IPS-18a (cell line): ENCODE data around the gene VANGL1.
A peak's percentile ranks its signal among the peaks of the same experiment; 100 is the strongest.

Experiments
- H3K27ac ChIP-seq: one replicate; pipeline ENCODE4 v1.5.1; 2013; ENCODE audit warnings: low read length
- H3K27me3 ChIP-seq: one replicate; pipeline ENCODE4 v1.6.1; 2013; ENCODE audit warnings: mild to moderate bottlenecking, low read length; ENCODE audit not compliant: control insufficient read depth, insufficient read depth
- H3K36me3 ChIP-seq: one replicate; pipeline ENCODE4 v1.6.1; 2013; ENCODE audit warnings: low read depth, low read length; ENCODE audit not compliant: control insufficient read depth
- H3K4me1 ChIP-seq: one replicate; pipeline ENCODE4 v1.6.1; 2013; ENCODE audit warnings: low read depth, low read length; ENCODE audit not compliant: control insufficient read depth
- H3K4me3 ChIP-seq: one replicate; pipeline ENCODE4 v1.5.1; 2013; ENCODE audit warnings: low read length
- H3K9ac ChIP-seq: one replicate; pipeline ENCODE4 v1.6.1; 2013; ENCODE audit warnings: mild to moderate bottlenecking, low read length, moderate library complexity
- H3K9me3 ChIP-seq: one replicate; pipeline ENCODE4 v1.6.1; 2013; ENCODE audit warnings: low read depth, low read length; ENCODE audit not compliant: control insufficient read depth

Gene VANGL1

GRCh38 chr1:115647047-115647446 is 5.3 kb downstream of the VANGL1 start:
- peaks cover 7% of the 10 kb centered on the region for H3K27me3 ChIP-seq
- H3K36me3 ChIP-seq = no peaks in the 10 kb centered on the region
- no peak overlapping the region for H3K9ac ChIP-seq
- H3K9me3 ChIP-seq = no peaks in the 10 kb centered on the region
- no peak overlapping the region for H3K4me3 ChIP-seq
- no peak overlapping the region for H3K27ac ChIP-seq
- peaks cover 59% of the 10 kb centered on the region for H3K4me1 ChIP-seq

- Histone ChIP-seq H3K4me1 (peaks cover 59% of the 10 kb centered on the region), H3K36me3 (no peaks in the 10 kb centered on the region), H3K27ac (no peak overlapping the region), H3K9ac (no peak overlapping the region), H3K27me3 (peaks cover 7% of the 10 kb centered on the region), H3K4me3 (no peak overlapping the region), H3K9me3 (no peaks in the 10 kb centered on the region)
These were observed 5.7 kb downstream of the VANGL1 start for GRCh38 chr1:115647507-115647906.

GRCh38 chr1:115647919-115648650 is 6.3 kb downstream of the VANGL1 start:
- H3K27ac ChIP-seq = no peak overlapping the region
- no peaks in the 10 kb centered on the region for H3K9me3 ChIP-seq
- peaks cover 57% of the 10 kb centered on the region for H3K4me1 ChIP-seq
- peak overlapping the region; percentile 33 for H3K4me3 ChIP-seq
- H3K9ac ChIP-seq = no peak overlapping the region
- H3K36me3 ChIP-seq = no peaks in the 10 kb centered on the region
- peaks cover 5% of the 10 kb centered on the region for H3K27me3 ChIP-seq

GRCh38 chr1:115648717-115649691 is 7.2 kb downstream of the VANGL1 start:
- Histone ChIP-seq H3K27ac (peak overlapping the region; percentile 2), H3K9me3 (no peaks in the 10 kb centered on the region), H3K27me3 (no peaks in the 10 kb centered on the region), H3K4me1 (peaks cover 53% of the 10 kb centered on the region), H3K4me3 (peak overlapping the region; percentile 33), H3K9ac (no peak overlapping the region), H3K36me3 (peaks cover 4% of the 10 kb centered on the region)

- H3K9ac ChIP-seq = no peak overlapping the region
- no peaks in the 10 kb centered on the region for H3K27me3 ChIP-seq
- H3K4me1 ChIP-seq = peaks cover 60% of the 10 kb centered on the region
- H3K9me3 ChIP-seq = no peaks in the 10 kb centered on the region
- H3K27ac ChIP-seq = peak overlapping the region; percentile 2
- peak overlapping the region; percentile 33 for H3K4me3 ChIP-seq
- H3K36me3 ChIP-seq = peaks cover 4% of the 10 kb centered on the region
These were observed 8.2 kb downstream of the VANGL1 start for GRCh38 chr1:115649964-115650363.

GRCh38 chr1:115650961-115651360 is 9.2 kb downstream of the VANGL1 start:
- H3K4me1 ChIP-seq = peaks cover 60% of the 10 kb centered on the region
- H3K9me3 ChIP-seq = no peaks in the 10 kb centered on the region
- H3K4me3 ChIP-seq = no peak overlapping the region
- peaks cover 4% of the 10 kb centered on the region for H3K36me3 ChIP-seq
- H3K9ac ChIP-seq = no peak overlapping the region
- H3K27me3 ChIP-seq = no peaks in the 10 kb centered on the region
- H3K27ac ChIP-seq = no peak overlapping the region

- Histone ChIP-seq H3K4me1 (peaks cover 59% of the 10 kb centered on the region), H3K36me3 (peaks cover 4% of the 10 kb centered on the region)
These were observed 9.6 kb downstream of the VANGL1 start for GRCh38 chr1:115651391-115651790.

GRCh38 chr1:115652236-115652788 is 10.5 kb downstream of the VANGL1 start:
- Histone ChIP-seq H3K4me1 (peaks cover 55% of the 10 kb centered on the region), H3K4me3 (no peak overlapping the region), H3K9me3 (no peaks in the 10 kb centered on the region), H3K27ac (no peak overlapping the region), H3K36me3 (peaks cover 4% of the 10 kb centered on the region), H3K9ac (no peak overlapping the region), H3K27me3 (no peaks in the 10 kb centered on the region)

More at GRCh38 chr1:115651391-115651790, 9.6 kb downstream of the VANGL1 start:
- Histone ChIP-seq H3K27ac (no peak overlapping the region), H3K9me3 (no peaks in the 10 kb centered on the region), H3K27me3 (no peaks in the 10 kb centered on the region), H3K4me3 (no peak overlapping the region), H3K9ac (no peak overlapping the region)

GRCh38 chr1:115654125-115654524 is 12.4 kb downstream of the VANGL1 start:
- H3K4me1 ChIP-seq = peaks cover 39% of the 10 kb centered on the region
- peaks cover 13% of the 10 kb centered on the region for H3K36me3 ChIP-seq
- no peaks in the 10 kb centered on the region for H3K27me3 ChIP-seq
- no peak overlapping the region for H3K9ac ChIP-seq
- no peak overlapping the region for H3K4me3 ChIP-seq
- H3K27ac ChIP-seq = no peak overlapping the region
- no peaks in the 10 kb centered on the region for H3K9me3 ChIP-seq

GRCh38 chr1:115654663-115655305 is 13.0 kb downstream of the VANGL1 start:
- Histone ChIP-seq H3K36me3 (peaks cover 14% of the 10 kb centered on the region), H3K9me3 (no peaks in the 10 kb centered on the region), H3K4me1 (peaks cover 34% of the 10 kb centered on the region), H3K4me3 (no peak overlapping the region), H3K27ac (no peak overlapping the region), H3K27me3 (no peaks in the 10 kb centered on the region), H3K9ac (no peak overlapping the region)

GRCh38 chr1:115655306-115655663 is 13.5 kb downstream of the VANGL1 start:
- Histone ChIP-seq H3K36me3 (peaks cover 19% of the 10 kb centered on the region), H3K4me3 (no peak overlapping the region), H3K4me1 (peaks cover 33% of the 10 kb centered on the region), H3K27me3 (no peaks in the 10 kb centered on the region), H3K9ac (no peak overlapping the region), H3K27ac (no peak overlapping the region), H3K9me3 (no peaks in the 10 kb centered on the region)
